Cardiac muscle cell (in vitro differentiated cells and primary cell): ENCODE measurements around the gene NOCT. TPM values are rescaled to one million over a fixed set of nuclear protein-coding genes. Genes with fewer than 3 reads are reported as not detected.
"Not testable (repeated sequence)": the region's sequence is repeated elsewhere in the genome, so short reads cannot be mapped to it uniquely, and the experiment has no call there.

Source experiments
- DNase-seq, 2 donors: peaks; one replicate each; pipeline versions ENCODE4 v3.0.0 to v3.0.0-alpha.2; 2010 to 2017; ENCODE audit warnings: low read depth in 1 of 2, low spot score in 1 of 2
- H3K27ac ChIP-seq: fragments of 200-600 bp; sonication (generic); 2 replicates; pipeline ENCODE4 v1.5.1; 2016
- H3K27me3 ChIP-seq: fragments of 200-600 bp; sonication (generic); 2 replicates; pipeline ENCODE4 v1.6.0; 2016; ENCODE audit warnings: control low read depth
- H3K36me3 ChIP-seq: fragments of 200-600 bp; sonication (generic); 2 replicates; pipeline ENCODE4 v1.5.1; 2016; ENCODE audit warnings: control low read depth
- H3K4me1 ChIP-seq: fragments of 200-600 bp; sonication (generic); 2 replicates; pipeline ENCODE4 v1.8.1; 2017; ENCODE audit warnings: low read depth, mild to moderate bottlenecking, mixed run types
- H3K4me3 ChIP-seq: fragments of 200-600 bp; sonication (generic); 2 replicates; pipeline ENCODE4 v1.5.1; 2016; ENCODE audit warnings: mild to moderate bottlenecking
- H3K9me3 ChIP-seq: fragments of 200-600 bp; sonication (generic); 2 replicates; pipeline ENCODE4 v1.5.1; 2017; ENCODE audit warnings: low read depth, mild to moderate bottlenecking, control low read depth
- CTCF ChIP-seq: IDR thresholded peaks from 2 replicates; pipeline ENCODE4 v1.5.1; 2012; ENCODE audit warnings: low read depth, mild to moderate bottlenecking, low read length
- polyA plus RNA-seq: library from polyadenylated mRNA; unstranded; fragments of >200 nt; fragmentation: Nextera tagmentation; extraction: Ambion mirVana; gene quantifications from 2 replicates; pipeline ENCODE4 v1.2.1, GENCODE V29; 2016
- total RNA-seq: library from RNA; depleted of rRNA; stranded (reverse); fragments of >200 nt; gene quantifications from 2 replicates; pipeline ENCODE4 v1.2.3, GENCODE V29; 2016

Gene NOCT
- total and polyA plus RNA-seq, 2 experiments from 2014 or later, result 2.5 to 11.1 TPM

GRCh38 chr4:139005774-139006173 lies 9.8 kb upstream of the NOCT start:
- H3K36me3 ChIP-seq, result no peaks in the 10 kb centered on the region
- no peaks in the 10 kb centered on the region for H3K4me1 ChIP-seq
- TF ChIP-seq CTCF, result no peak
- no peaks in the 10 kb centered on the region for H3K9me3 ChIP-seq
- H3K27me3 ChIP-seq, result no peaks in the 10 kb centered on the region
- DNase-seq, result no peak
- H3K4me3 ChIP-seq, result no peak overlapping the region
- no peak overlapping the region for H3K27ac ChIP-seq

GRCh38 chr4:139007640-139008039 lies 7.9 kb upstream of the NOCT start:
- no peak for TF ChIP-seq CTCF
- H3K27me3 ChIP-seq, result no peaks in the 10 kb centered on the region
- H3K4me3 ChIP-seq, result no peak overlapping the region
- no peak for DNase-seq
- no peak overlapping the region for H3K27ac ChIP-seq
- no peaks in the 10 kb centered on the region for H3K4me1 ChIP-seq
- no peaks in the 10 kb centered on the region for H3K36me3 ChIP-seq
- H3K9me3 ChIP-seq, result no peaks in the 10 kb centered on the region

GRCh38 chr4:139008278-139008677 lies 7.3 kb upstream of the NOCT start:
- H3K4me1 ChIP-seq, DNase-seq, H3K9me3 ChIP-seq, H3K27me3 ChIP-seq, H3K36me3 ChIP-seq, H3K27ac ChIP-seq, H3K4me3 ChIP-seq: not testable (repeated sequence)

GRCh38 chr4:139009702-139010101 lies 5.9 kb upstream of the NOCT start:
- no peak for DNase-seq

GRCh38 chr4:139011225-139011950 lies 4.2 kb upstream of the NOCT start:
- DNase-seq, result no peak
- Histone ChIP-seq H3K4me1 (peaks cover 6% of the 10 kb centered on the region), H3K27me3 (no peaks in the 10 kb centered on the region), H3K4me3 (no peak overlapping the region), H3K9me3 (no peaks in the 10 kb centered on the region), H3K27ac (no peak overlapping the region), H3K36me3 (no peaks in the 10 kb centered on the region)
- TF ChIP-seq CTCF, result no peak

More at GRCh38 chr4:139009702-139010101, 5.9 kb upstream of the NOCT start:
- TF ChIP-seq CTCF, result no peak
- no peaks in the 10 kb centered on the region for H3K36me3 ChIP-seq
- H3K27me3 ChIP-seq, result no peaks in the 10 kb centered on the region
- no peak overlapping the region for H3K27ac ChIP-seq
- H3K9me3 ChIP-seq, result no peaks in the 10 kb centered on the region
- H3K4me1 ChIP-seq, result peaks cover 1% of the 10 kb centered on the region
- no peak overlapping the region for H3K4me3 ChIP-seq

- Histone ChIP-seq H3K4me3 (peak overlapping the region; percentile 72), H3K36me3 (no peaks in the 10 kb centered on the region), H3K27ac (peak overlapping the region; percentile 100), H3K9me3 (no peaks in the 10 kb centered on the region), H3K4me1 (peaks cover 13% of the 10 kb centered on the region), H3K27me3 (no peaks in the 10 kb centered on the region)
- peak in 1 of 2 donors; percentile 95 for DNase-seq
- no peak for TF ChIP-seq CTCF
These were observed 961 bp upstream of the NOCT start for GRCh38 chr4:139014371-139015268.
